H9 (cell line): ENCODE measurements around the gene KCNA5. TPM values are rescaled to one million over a fixed set of nuclear protein-coding genes. Genes with fewer than 3 reads are reported as not detected.

Experiments
- DNase-seq: peaks from one replicate; pipeline ENCODE4 v3.0.0-alpha.2; 2017
- H2AFZ ChIP-seq: one replicate; pipeline ENCODE4 v1.6.1; 2013; ENCODE audit warnings: mild to moderate bottlenecking, low read length, control low read depth, moderate library complexity
- H2AK5ac ChIP-seq: 2 replicates; pipeline ENCODE4 v1.6.1; 2013; ENCODE audit warnings: low read length, control low read depth, mixed read lengths; ENCODE audit not compliant: insufficient read length
- H2BK120ac ChIP-seq: one replicate; pipeline ENCODE4 v1.6.1; 2013; ENCODE audit warnings: low read depth, mild to moderate bottlenecking, low read length, control low read depth, inconsistent platforms; ENCODE audit not compliant: poor library complexity, severe bottlenecking
- H2BK12ac ChIP-seq: 2 replicates; pipeline ENCODE4 v1.6.1; 2013; ENCODE audit warnings: low read length, control low read depth, mixed read lengths, low read depth; ENCODE audit not compliant: insufficient read length
- H2BK15ac ChIP-seq: 2 replicates; pipeline ENCODE4 v1.6.1; 2013; ENCODE audit warnings: low read depth, low read length, control low read depth
- H2BK20ac ChIP-seq: one replicate; pipeline ENCODE4 v1.6.1; 2013; ENCODE audit warnings: low read depth, mild to moderate bottlenecking, low read length, control low read depth, inconsistent platforms; ENCODE audit not compliant: poor library complexity, severe bottlenecking
- H2BK5ac ChIP-seq: 2 replicates; pipeline ENCODE4 v1.6.1; 2013; ENCODE audit warnings: low read length, control low read depth, mixed read lengths; ENCODE audit not compliant: insufficient read length
- H3K14ac ChIP-seq: 2 replicates; pipeline ENCODE4 v1.6.1; 2013; ENCODE audit warnings: low read length, control low read depth; ENCODE audit not compliant: insufficient read depth
- H3K18ac ChIP-seq: 2 replicates; pipeline ENCODE4 v1.6.1; 2013; ENCODE audit warnings: low read depth, mild to moderate bottlenecking, mixed read lengths, low read length, control low read depth; ENCODE audit not compliant: insufficient read length
- H3K23ac ChIP-seq: 2 replicates; pipeline ENCODE4 v1.6.1; 2013; ENCODE audit warnings: low read length, control low read depth, mixed read lengths, low read depth; ENCODE audit not compliant: insufficient read length
- H3K23me2 ChIP-seq: 2 replicates; pipeline ENCODE4 v1.6.1; 2013; ENCODE audit warnings: low read depth, mild to moderate bottlenecking, mixed read lengths, low read length, control low read depth; ENCODE audit not compliant: insufficient read length, poor library complexity, severe bottlenecking
- H3K27ac ChIP-seq: 2 replicates; pipeline ENCODE4 v1.5.1; 2013; ENCODE audit warnings: low read length, control low read depth, mixed read lengths, low read depth; ENCODE audit not compliant: insufficient read length
- H3K27me3 ChIP-seq: 2 replicates; pipeline ENCODE4 v1.6.1; 2013; ENCODE audit warnings: low read length, control low read depth, inconsistent platforms; ENCODE audit not compliant: insufficient read depth
- H3K4ac ChIP-seq: 2 replicates; pipeline ENCODE4 v1.6.1; 2013; ENCODE audit warnings: low read depth, mild to moderate bottlenecking, control low read depth, inconsistent platforms, low read length, moderate library complexity
- H3K4me1 ChIP-seq: 2 replicates; pipeline ENCODE4 v1.6.1; 2013; ENCODE audit warnings: low read length, control low read depth, inconsistent platforms; ENCODE audit not compliant: insufficient read depth
- H3K4me2 ChIP-seq: 2 replicates; pipeline ENCODE4 v1.6.1; 2013; ENCODE audit warnings: low read length, control low read depth, mixed read lengths; ENCODE audit not compliant: insufficient read length, insufficient read depth
- H3K56ac ChIP-seq: 2 replicates; pipeline ENCODE4 v1.6.1; 2013; ENCODE audit warnings: low read depth, mild to moderate bottlenecking, mixed read lengths, low read length, control low read depth; ENCODE audit not compliant: insufficient read length
- H3K79me1 ChIP-seq: 2 replicates; pipeline ENCODE4 v1.6.1; 2013; ENCODE audit warnings: low read depth, mild to moderate bottlenecking, moderate library complexity, low read length, control low read depth, inconsistent platforms; ENCODE audit not compliant: insufficient read depth, poor library complexity, severe bottlenecking
- H3K79me2 ChIP-seq: 2 replicates; pipeline ENCODE4 v1.6.1; 2013; ENCODE audit warnings: low read length, control low read depth, inconsistent platforms; ENCODE audit not compliant: insufficient read depth
- H3K9ac ChIP-seq: 2 replicates; pipeline ENCODE4 v1.6.1; 2013; ENCODE audit warnings: low read length, control low read depth, mixed read lengths; ENCODE audit not compliant: insufficient read length; ENCODE audit errors: extremely low read depth
- H3K9me3 ChIP-seq: one replicate; pipeline ENCODE4 v1.6.1; 2013; ENCODE audit warnings: low read depth, low read length, inconsistent platforms; ENCODE audit not compliant: control insufficient read depth
- H3T11ph ChIP-seq: one replicate; pipeline ENCODE4 v1.6.1; 2013; ENCODE audit warnings: mild to moderate bottlenecking, low read length, control low read depth, inconsistent platforms
- H4K20me1 ChIP-seq: one replicate; pipeline ENCODE4 v1.6.1; 2013; ENCODE audit not compliant: control insufficient read depth, insufficient read length, insufficient read depth
- H4K5ac ChIP-seq: 2 replicates; pipeline ENCODE4 v1.6.1; 2013; ENCODE audit warnings: low read depth, mild to moderate bottlenecking, mixed read lengths, low read length, control low read depth; ENCODE audit not compliant: insufficient read length
- H4K8ac ChIP-seq: replicated peaks from 2 replicates; pipeline ENCODE4 v1.6.1; 2013; ENCODE audit warnings: low read length, control low read depth, mixed read lengths, low read depth; ENCODE audit not compliant: insufficient read length
- H4K91ac ChIP-seq: 2 replicates; pipeline ENCODE4 v1.6.1; 2013; ENCODE audit warnings: low read depth, mild to moderate bottlenecking, moderate library complexity, mixed read lengths, low read length, control low read depth; ENCODE audit not compliant: insufficient read length
- H3K27ac Mint-ChIP-seq, 3 experiments: 2 replicates in 2 of 3; 3 replicates in 1 of 3; pipeline ENCODE4 v1.8.0; 2020 to 2021; ENCODE audit warnings: mixed read lengths in 3 of 3, mild to moderate bottlenecking in 1 of 3, moderate library complexity in 1 of 3
- H3K27me3 Mint-ChIP-seq: 2 replicates; pipeline ENCODE4 v1.8.0; 2021; ENCODE audit warnings: low read depth, mild to moderate bottlenecking, moderate library complexity, mixed read lengths
- H3K36me3 Mint-ChIP-seq, 3 experiments: 2 replicates in 2 of 3; 3 replicates in 1 of 3; pipeline ENCODE4 v1.8.0; 2020 to 2021; ENCODE audit warnings: low read depth in 3 of 3, mixed read lengths in 3 of 3; ENCODE audit not compliant: insufficient read depth in 1 of 3
- H3K4me1 Mint-ChIP-seq, 2 experiments: 2 replicates each; pipeline ENCODE4 v1.8.0; 2020; ENCODE audit warnings: mixed read lengths in 2 of 2
- H3K4me3 Mint-ChIP-seq, 2 experiments: 2 replicates in 1 of 2; 3 replicates in 1 of 2; pipeline ENCODE4 v1.8.0; 2020 to 2021; ENCODE audit warnings: mild to moderate bottlenecking in 2 of 2, mixed read lengths in 2 of 2, moderate library complexity in 1 of 2
- H3K9me3 Mint-ChIP-seq, 2 experiments: 2 replicates in 1 of 2; 3 replicates in 1 of 2; pipeline ENCODE4 v1.8.0; 2020; ENCODE audit warnings: mild to moderate bottlenecking in 2 of 2, mixed read lengths in 2 of 2, moderate library complexity in 1 of 2
- WGBS: extraction: QIAGEN DNeasy Blood & Tissue Kit; methylation state at CpG from one replicate; pipeline ENCODE4 v1.1.7; 2013; ENCODE audit warnings: missing lambda C conversion rate, low lambda C conversion rate, mixed read lengths; ENCODE audit not compliant: insufficient read length; ENCODE audit errors: extremely low coverage; 5-methylcytosine and 5-hydroxymethylcytosine counted together
- total RNA-seq: library from RNA; stranded (reverse); gene quantifications from 2 replicates; pipeline ENCODE4 v1.2.1, GENCODE V29; 2021
- TF ChIP-seq, protein P1 (sequence below): fragments of 200-600 bp; sonication (generic); conservative IDR thresholded peaks from 3 replicates; pipeline ENCODE4 v1.8.0; 2021; ENCODE audit warnings: antibody characterized with exemption, mild to moderate bottlenecking

KCNA5 gene
- total RNA-seq, 1 experiment from 2014 or later, result 0.22 TPM

DNA sequence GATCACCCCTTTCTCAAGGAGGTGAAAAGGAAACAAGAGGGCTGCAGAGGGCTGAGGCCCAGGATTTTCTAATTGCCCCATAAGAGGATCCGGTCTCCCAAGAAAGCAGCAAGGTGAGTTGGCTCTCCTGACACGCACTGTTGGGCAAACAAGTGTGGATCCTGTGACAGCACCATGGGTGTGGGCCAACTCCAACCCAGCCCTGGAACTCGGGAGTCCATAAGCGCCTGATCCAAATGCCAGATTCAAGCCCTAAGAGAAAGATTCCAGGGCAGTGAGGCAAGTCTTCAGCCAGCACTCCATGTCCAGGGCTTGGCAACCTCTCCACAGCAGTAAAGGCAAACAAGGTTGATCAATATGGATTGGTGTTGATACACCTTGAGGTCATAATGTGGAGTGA, 33.1 kb downstream of the KCNA5 start:
- no peaks in the 10 kb centered on the region for H3K27me3 ChIP-seq
- H3K4me2 ChIP-seq, result no peak overlapping the region
- no peak overlapping the region for H2BK12ac ChIP-seq
- no peak overlapping the region for H3K9ac ChIP-seq
- peaks cover 21 to 24% of the 10 kb centered on the region in 2 experiments for H3K4me1 Mint-ChIP-seq
- H3K27ac ChIP-seq, result no peak overlapping the region
- H4K91ac ChIP-seq, result no peak overlapping the region
- no peaks in the 10 kb centered on the region for H3K79me1 ChIP-seq
- H2BK20ac ChIP-seq, result no peak overlapping the region
- H3K79me2 ChIP-seq, result no peaks in the 10 kb centered on the region
- no peaks in the 10 kb centered on the region for H4K20me1 ChIP-seq
- DNase-seq, result no peak
- H4K5ac ChIP-seq, result no peak overlapping the region
- H2AK5ac ChIP-seq, result no peak overlapping the region
- no peak overlapping the region for H3K23ac ChIP-seq
- no peaks in the 10 kb centered on the region for H3K36me3 Mint-ChIP-seq
- peaks cover 9% of the 10 kb centered on the region for H3K27me3 Mint-ChIP-seq
- H3K18ac ChIP-seq, result no peak overlapping the region
- H3K56ac ChIP-seq, result no peak overlapping the region
- H3K23me2 ChIP-seq, result no peaks in the 10 kb centered on the region
- H2BK120ac ChIP-seq, result no peak overlapping the region
- H3K4me3 Mint-ChIP-seq, result no peak overlapping the region
- no peak overlapping the region; a peak in 1 of 7 replicates for H3K27ac Mint-ChIP-seq
- H3K4me1 ChIP-seq, result no peaks in the 10 kb centered on the region; the same call in 1 of the 2 replicates
- H2BK15ac ChIP-seq, result no peak overlapping the region
- no CpG with 5 or more reads among the region's 4 CpGs for WGBS
- no peak overlapping the region for H3K4ac ChIP-seq
- H3T11ph ChIP-seq, result no peak overlapping the region
- TF ChIP-seq, protein P1, sequence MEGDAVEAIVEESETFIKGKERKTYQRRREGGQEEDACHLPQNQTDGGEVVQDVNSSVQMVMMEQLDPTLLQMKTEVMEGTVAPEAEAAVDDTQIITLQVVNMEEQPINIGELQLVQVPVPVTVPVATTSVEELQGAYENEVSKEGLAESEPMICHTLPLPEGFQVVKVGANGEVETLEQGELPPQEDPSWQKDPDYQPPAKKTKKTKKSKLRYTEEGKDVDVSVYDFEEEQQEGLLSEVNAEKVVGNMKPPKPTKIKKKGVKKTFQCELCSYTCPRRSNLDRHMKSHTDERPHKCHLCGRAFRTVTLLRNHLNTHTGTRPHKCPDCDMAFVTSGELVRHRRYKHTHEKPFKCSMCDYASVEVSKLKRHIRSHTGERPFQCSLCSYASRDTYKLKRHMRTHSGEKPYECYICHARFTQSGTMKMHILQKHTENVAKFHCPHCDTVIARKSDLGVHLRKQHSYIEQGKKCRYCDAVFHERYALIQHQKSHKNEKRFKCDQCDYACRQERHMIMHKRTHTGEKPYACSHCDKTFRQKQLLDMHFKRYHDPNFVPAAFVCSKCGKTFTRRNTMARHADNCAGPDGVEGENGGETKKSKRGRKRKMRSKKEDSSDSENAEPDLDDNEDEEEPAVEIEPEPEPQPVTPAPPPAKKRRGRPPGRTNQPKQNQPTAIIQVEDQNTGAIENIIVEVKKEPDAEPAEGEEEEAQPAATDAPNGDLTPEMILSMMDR, result no peak
- H3K9me3 ChIP-seq, result no peaks in the 10 kb centered on the region
- H2AFZ ChIP-seq, result no peak overlapping the region
- no peaks in the 10 kb centered on the region for H3K9me3 Mint-ChIP-seq
- no peak overlapping the region for H3K14ac ChIP-seq
- H2BK5ac ChIP-seq, result no peak overlapping the region
- H4K8ac ChIP-seq, result no peak overlapping the region
